Tibial nerve (tissue), 4 donors: ENCODE measurements around the gene LRRC4B. TPM values are rescaled to one million over a fixed set of nuclear protein-coding genes. Genes with fewer than 3 reads are reported as not detected.
"Not testable (repeated sequence)": the region's sequence is repeated elsewhere in the genome, so short reads cannot be mapped to it uniquely, and the experiment has no call there.

Experiments
- DNase-seq, 2 donors: peaks; one replicate each; pipeline ENCODE4 v3.0.0-alpha.2; 2019; ENCODE audit warnings: low spot score in 2 of 2
- H3K27ac ChIP-seq, 4 donors: fragments of 200-600 bp; sonication (generic) in 3 of 4; one replicate each; pipeline ENCODE4 v1.5.1; 2017 to 2019; ENCODE audit warnings: mild to moderate bottlenecking in 1 of 4
- H3K27me3 ChIP-seq, 2 donors: fragments of 200-600 bp; sonication (generic) in 1 of 2; one replicate each; pipeline versions ENCODE4 v1.5.1 to v1.6.0; 2017 to 2019
- H3K36me3 ChIP-seq, 3 donors: fragments of 200-600 bp; sonication (generic); one replicate each; pipeline ENCODE4 v1.5.1; 2018 to 2019
- H3K4me1 ChIP-seq, 4 donors: fragments of 200-600 bp; sonication (generic) in 3 of 4; one replicate each; pipeline ENCODE4 v1.5.1; 2017 to 2019
- H3K4me3 ChIP-seq, 4 donors: fragments of 200-600 bp; sonication (generic) in 3 of 4; one replicate each; pipeline ENCODE4 v1.5.1; 2017 to 2019; ENCODE audit warnings: mild to moderate bottlenecking in 1 of 4, moderate library complexity in 1 of 4
- H3K9me3 ChIP-seq, 4 donors: fragments of 200-600 bp; sonication (generic) in 3 of 4; one replicate each; pipeline ENCODE4 v1.5.1; 2017 to 2019
- EP300 ChIP-seq, 2 donors: sonication (generic); formaldehyde crosslinking; IDR thresholded peaks; one replicate each; pipeline ENCODE4 v1.6.1; 2017; ENCODE audit warnings: antibody characterized with exemption in 2 of 2, mild to moderate bottlenecking in 1 of 2
- POLR2A ChIP-seq, 2 donors: fragments of 450-650 bp; IDR thresholded peaks; one replicate each; pipeline ENCODE4 v1.6.1; 2017; ENCODE audit warnings: antibody characterized with exemption in 2 of 2, mild to moderate bottlenecking in 2 of 2, moderate library complexity in 2 of 2
- WGBS, 2 donors: methylation state at CpG; one replicate each; pipeline ENCODE4 v1.1.5; 2018; 5-methylcytosine and 5-hydroxymethylcytosine counted together
- total RNA-seq, 4 donors: library from RNA; depleted of rRNA; stranded (reverse); fragments of >200 nt; gene quantifications; one replicate each; pipeline ENCODE4 v1.1.0, GENCODE V29; 2016
- TF ChIP-seq, protein P1 (sequence below), 5 experiments: fragments of 200-600 bp in 3 of 5; fragments of 450-650 bp in 2 of 5; sonication (generic) in 3 of 5; IDR thresholded peaks; one replicate each; pipeline ENCODE4 v1.5.1; 2016 to 2019; ENCODE audit warnings: antibody characterized with exemption in 5 of 5, mild to moderate bottlenecking in 3 of 5, moderate library complexity in 2 of 5

The LRRC4B gene
- total RNA-seq, 4 donors from 2014 or later: 1.0 to 3.7 (median 2.8) TPM

DNA sequence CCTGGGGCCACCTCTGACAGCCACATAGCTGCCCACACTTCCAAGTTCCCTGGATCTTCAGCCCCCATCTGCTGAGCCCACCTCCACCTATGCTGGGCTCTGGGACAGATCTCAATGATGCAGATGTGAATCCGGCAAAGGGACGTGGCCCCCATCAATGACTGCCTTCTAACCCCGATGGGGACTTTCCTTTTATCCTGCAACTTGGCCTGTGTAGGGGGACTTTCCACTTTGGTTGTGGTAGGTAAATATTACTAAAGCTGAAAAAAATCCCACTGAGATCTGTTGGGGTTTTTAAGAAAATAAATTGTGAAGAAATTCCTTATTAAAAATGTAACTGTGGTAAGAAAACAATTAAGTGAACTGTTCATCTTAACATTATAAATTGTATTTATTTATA lies 33.8 kb downstream of the LRRC4B start:
- no peak overlapping the region for H3K4me3 ChIP-seq
- H3K36me3 ChIP-seq: no peaks in the 10 kb centered on the region
- H3K4me1 ChIP-seq: no peaks in the 10 kb centered on the region
- 89 to 90% methylated on average over 3 of the region's 3 CpGs for WGBS, 2 donors
- no peaks in the 10 kb centered on the region for H3K27me3 ChIP-seq
- H3K9me3 ChIP-seq: peaks cover 0 to 30% (median 0%) of the 10 kb centered on the region in 4 donors
- TF ChIP-seq EP300 (IDR thresholded peaks at IDR 0.05): no peak
- TF ChIP-seq POLR2A (IDR thresholded peaks at IDR 0.05): no peak
- TF ChIP-seq, protein P1, sequence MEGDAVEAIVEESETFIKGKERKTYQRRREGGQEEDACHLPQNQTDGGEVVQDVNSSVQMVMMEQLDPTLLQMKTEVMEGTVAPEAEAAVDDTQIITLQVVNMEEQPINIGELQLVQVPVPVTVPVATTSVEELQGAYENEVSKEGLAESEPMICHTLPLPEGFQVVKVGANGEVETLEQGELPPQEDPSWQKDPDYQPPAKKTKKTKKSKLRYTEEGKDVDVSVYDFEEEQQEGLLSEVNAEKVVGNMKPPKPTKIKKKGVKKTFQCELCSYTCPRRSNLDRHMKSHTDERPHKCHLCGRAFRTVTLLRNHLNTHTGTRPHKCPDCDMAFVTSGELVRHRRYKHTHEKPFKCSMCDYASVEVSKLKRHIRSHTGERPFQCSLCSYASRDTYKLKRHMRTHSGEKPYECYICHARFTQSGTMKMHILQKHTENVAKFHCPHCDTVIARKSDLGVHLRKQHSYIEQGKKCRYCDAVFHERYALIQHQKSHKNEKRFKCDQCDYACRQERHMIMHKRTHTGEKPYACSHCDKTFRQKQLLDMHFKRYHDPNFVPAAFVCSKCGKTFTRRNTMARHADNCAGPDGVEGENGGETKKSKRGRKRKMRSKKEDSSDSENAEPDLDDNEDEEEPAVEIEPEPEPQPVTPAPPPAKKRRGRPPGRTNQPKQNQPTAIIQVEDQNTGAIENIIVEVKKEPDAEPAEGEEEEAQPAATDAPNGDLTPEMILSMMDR (IDR thresholded peaks at IDR 0.05): no peak
- no peak overlapping the region for H3K27ac ChIP-seq
- no peak for DNase-seq

GRCh38 chr19:50532952-50533351 lies 35.3 kb downstream of the LRRC4B start:
- no peaks in the 10 kb centered on the region for H3K4me1 ChIP-seq
- no peak overlapping the region for H3K27ac ChIP-seq
- no peaks in the 10 kb centered on the region for H3K36me3 ChIP-seq
- TF ChIP-seq EP300 (IDR thresholded peaks at IDR 0.05) (no peak), POLR2A (IDR thresholded peaks at IDR 0.05) (no peak)
- TF ChIP-seq, protein P1 (IDR thresholded peaks at IDR 0.05): no peak
- no peak overlapping the region for H3K4me3 ChIP-seq
- H3K27me3 ChIP-seq: no peaks in the 10 kb centered on the region
- peaks cover 0 to 30% (median 0%) of the 10 kb centered on the region in 4 donors for H3K9me3 ChIP-seq
- DNase-seq: no peak
- WGBS, 2 donors: 94 to 97% methylated on average over 4 of the region's 4 CpGs

- Histone ChIP-seq H3K4me3 (no peak overlapping the region), H3K4me1 (no peaks in the 10 kb centered on the region), H3K27me3 (no peaks in the 10 kb centered on the region), H3K9me3 (peaks cover 0 to 30% (median 0%) of the 10 kb centered on the region in 4 donors), H3K27ac (no peak overlapping the region), H3K36me3 (no peaks in the 10 kb centered on the region)
- 78 to 90% methylated on average over 5 to 13 of the region's 14 CpGs for WGBS, 2 donors
- DNase-seq: no peak
- no peak for TF ChIP-seq EP300 (IDR thresholded peaks at IDR 0.05)
- TF ChIP-seq, protein P1 (IDR thresholded peaks at IDR 0.05): no peak
- no peak for TF ChIP-seq POLR2A (IDR thresholded peaks at IDR 0.05)
Observed at GRCh38 chr19:50531171-50531612, 37.0 kb downstream of the LRRC4B start.

GRCh38 chr19:50528052-50528451 lies 40.2 kb downstream of the LRRC4B start:
- not testable (repeated sequence) for H3K4me3 ChIP-seq, DNase-seq, H3K27me3 ChIP-seq, H3K36me3 ChIP-seq, H3K27ac ChIP-seq, H3K4me1 ChIP-seq
- H3K9me3 ChIP-seq: peaks cover 0 to 16% (median 0%) of the 10 kb centered on the region in 4 donors
- WGBS, 2 donors: 94 to 100% methylated on average over 3 of the region's 3 CpGs

- TF ChIP-seq EP300 (IDR thresholded peaks at IDR 0.05): no peak
- TF ChIP-seq, protein P1 (IDR thresholded peaks at IDR 0.05): no peak
- TF ChIP-seq POLR2A (IDR thresholded peaks at IDR 0.05): no peak
- H3K4me3 ChIP-seq: no peak overlapping the region
- DNase-seq: no peak
- H3K27ac ChIP-seq: no peak overlapping the region
- H3K9me3 ChIP-seq: no peaks in the 10 kb centered on the region
- no peaks in the 10 kb centered on the region for H3K27me3 ChIP-seq
- no peaks in the 10 kb centered on the region for H3K4me1 ChIP-seq
- H3K36me3 ChIP-seq: no peaks in the 10 kb centered on the region
- 78 to 80% methylated on average over 9 to 10 of the region's 10 CpGs for WGBS, 2 donors
Observed at GRCh38 chr19:50522881-50523280, 45.4 kb downstream of the LRRC4B start.
